Measurements from ENCODE around the gene FSTL1. TPM values are rescaled to one million over a fixed set of nuclear protein-coding genes. Genes with fewer than 3 reads are reported as not detected.

The FSTL1 gene
- total RNA-seq, 1 donor from 2014 or later = 383 TPM

GRCh38 chr3:120425572-120426250 lies 25.1 kb downstream of the FSTL1 start:
- H3K9me3 Mint-ChIP-seq = no peaks in the 10 kb centered on the region
- H3K36me3 Mint-ChIP-seq = peaks cover 33% of the 10 kb centered on the region
- peak overlapping the region; percentile 43 for H3K4me3 Mint-ChIP-seq
- H3K27ac Mint-ChIP-seq = no peak overlapping the region
- H3K27me3 Mint-ChIP-seq = no peaks in the 10 kb centered on the region
- TF ChIP-seq CTCF (conservative IDR thresholded peaks at IDR 0.05) = no peak
- no peak for DNase-seq (ENCODE audit: extremely low spot score, unreplicated experiment)
- peaks cover 54% of the 10 kb centered on the region for H3K4me1 Mint-ChIP-seq (ENCODE audit: unreplicated experiment)

- H3K27ac Mint-ChIP-seq = no peak overlapping the region
- no peaks in the 10 kb centered on the region for H3K27me3 Mint-ChIP-seq
- H3K9me3 Mint-ChIP-seq = no peaks in the 10 kb centered on the region
- peaks cover 49% of the 10 kb centered on the region for H3K4me1 Mint-ChIP-seq (ENCODE audit: unreplicated experiment)
- peaks cover 28% of the 10 kb centered on the region for H3K36me3 Mint-ChIP-seq
- TF ChIP-seq CTCF (conservative IDR thresholded peaks at IDR 0.05) = no peak
- H3K4me3 Mint-ChIP-seq = no peak overlapping the region
- no peak for DNase-seq (ENCODE audit: extremely low spot score, unreplicated experiment)
Observed at GRCh38 chr3:120424976-120425570, 25.7 kb downstream of the FSTL1 start.

- H3K4me1 Mint-ChIP-seq (ENCODE audit: unreplicated experiment) = peaks cover 43% of the 10 kb centered on the region
- H3K36me3 Mint-ChIP-seq = peaks cover 23% of the 10 kb centered on the region
- no peak for TF ChIP-seq CTCF (conservative IDR thresholded peaks at IDR 0.05)
- no peak for DNase-seq (ENCODE audit: extremely low spot score, unreplicated experiment)
- no peaks in the 10 kb centered on the region for H3K9me3 Mint-ChIP-seq
- H3K4me3 Mint-ChIP-seq = no peak overlapping the region
- no peaks in the 10 kb centered on the region for H3K27me3 Mint-ChIP-seq
- no peak overlapping the region for H3K27ac Mint-ChIP-seq
Observed at GRCh38 chr3:120424506-120424905, 26.3 kb downstream of the FSTL1 start.

GRCh38 chr3:120423432-120423831 lies 27.4 kb downstream of the FSTL1 start:
- Mint-ChIP-seq H3K4me1 (ENCODE audit: unreplicated experiment) (peaks cover 48% of the 10 kb centered on the region), H3K27me3 (no peaks in the 10 kb centered on the region), H3K27ac (no peak overlapping the region), H3K4me3 (no peak overlapping the region), H3K36me3 (peaks cover 28% of the 10 kb centered on the region), H3K9me3 (no peaks in the 10 kb centered on the region)
- DNase-seq (ENCODE audit: extremely low spot score, unreplicated experiment) = no peak
- TF ChIP-seq CTCF (conservative IDR thresholded peaks at IDR 0.05) = no peak

- no peaks in the 10 kb centered on the region for H3K27me3 Mint-ChIP-seq
- no peak overlapping the region for H3K27ac Mint-ChIP-seq
- H3K9me3 Mint-ChIP-seq = no peaks in the 10 kb centered on the region
- DNase-seq (ENCODE audit: extremely low spot score, unreplicated experiment) = no peak
- peaks cover 53% of the 10 kb centered on the region for H3K4me1 Mint-ChIP-seq (ENCODE audit: unreplicated experiment)
- TF ChIP-seq CTCF (conservative IDR thresholded peaks at IDR 0.05) = no peak
- no peak overlapping the region for H3K4me3 Mint-ChIP-seq
- H3K36me3 Mint-ChIP-seq = peaks cover 21% of the 10 kb centered on the region
Observed at GRCh38 chr3:120421926-120422325, 28.9 kb downstream of the FSTL1 start.
